WTC11 (cell line): ENCODE results near the gene FETUB. TPM values are rescaled to one million over a fixed set of nuclear protein-coding genes. Genes with fewer than 3 reads are reported as not detected.

Experiments used
- ATAC-seq: fragments of 200-7000 bp; cut with Tn5 transposase; 2 replicates; pipeline ENCODE4 v1.10.0; 2021; ENCODE audit warnings: mild to moderate bottlenecking, moderate library complexity
- CTCF ChIA-PET: fragments of 300-600 bp; sonication (Branson Sonifier 250); formaldehyde crosslinking; loops from one replicate; lab custom pipeline; 2021; ENCODE audit warnings: antibody characterized with exemption; lab: Charles Lee
- POLR2A ChIA-PET: fragments of 350-600 bp; sonication (Branson Sonifier 250); formaldehyde crosslinking; loops from one replicate; lab custom pipeline; 2021; ENCODE audit warnings: antibody characterized with exemption; lab: Charles Lee
- DNase-seq: peaks from one replicate; pipeline ENCODE4 v3.0.0; 2021; ENCODE audit warnings: low spot score
- H3K27ac Mint-ChIP-seq: 2 replicates; pipeline ENCODE4 v1.8.0; 2021; ENCODE audit warnings: mixed read lengths
- H3K27me3 Mint-ChIP-seq: 2 replicates; pipeline ENCODE4 v1.8.0; 2021; ENCODE audit warnings: low read depth, mild to moderate bottlenecking, moderate library complexity, mixed read lengths
- H3K36me3 Mint-ChIP-seq: 2 replicates; pipeline ENCODE4 v1.8.0; 2021; ENCODE audit warnings: mixed read lengths
- H3K4me1 Mint-ChIP-seq: 2 replicates; pipeline ENCODE4 v1.8.0; 2022; ENCODE audit warnings: mixed read lengths
- H3K4me3 Mint-ChIP-seq: 2 replicates; pipeline ENCODE4 v1.8.0; 2021; ENCODE audit warnings: mild to moderate bottlenecking, moderate library complexity, mixed read lengths
- H3K9me3 Mint-ChIP-seq: 2 replicates; pipeline ENCODE4 v1.8.0; 2021; ENCODE audit warnings: mixed read lengths
- ATF2 ChIP-seq: sonication (generic); formaldehyde crosslinking; IDR thresholded peaks from 2 replicates; pipeline ENCODE4 v1.8.1; 2022; ENCODE audit warnings: low read depth, missing genetic modification reagents, borderline replicate concordance
- CDX4 ChIP-seq: fragments of 250-450 bp; sonication (Bioruptor Pico); IDR thresholded peaks from 2 replicates; pipeline ENCODE4 v1.9.0; 2021; ENCODE audit warnings: moderate library complexity, mild to moderate bottlenecking, inconsistent platforms, borderline replicate concordance
- E2F1 ChIP-seq: sonication (generic); formaldehyde crosslinking; IDR thresholded peaks from 2 replicates; pipeline ENCODE4 v1.8.0; 2022; ENCODE audit warnings: mild to moderate bottlenecking, missing genetic modification reagents
- GRHL2 ChIP-seq: fragments of 250-450 bp; sonication (Bioruptor Pico); IDR thresholded peaks from 2 replicates; pipeline ENCODE4 v1.8.0; 2022; ENCODE audit warnings: mild to moderate bottlenecking, moderate library complexity; ENCODE audit not compliant: insufficient replicate concordance, severe bottlenecking
- HMGA2 ChIP-seq: fragments of 250-450 bp; sonication (Bioruptor Pico); IDR thresholded peaks from 2 replicates; pipeline ENCODE4 v1.4.0; 2021; ENCODE audit warnings: mild to moderate bottlenecking, moderate library complexity
- SP1 ChIP-seq: sonication (generic); formaldehyde crosslinking; conservative IDR thresholded peaks from 2 replicates; pipeline ENCODE4 v1.8.1; 2022; ENCODE audit warnings: missing genetic modification reagents
- ZNF263 ChIP-seq: sonication (generic); formaldehyde crosslinking; IDR thresholded peaks from 2 replicates; pipeline ENCODE4 v1.8.1; 2022; ENCODE audit warnings: low read depth, mild to moderate bottlenecking, moderate library complexity, missing genetic modification reagents
- ZNF416 ChIP-seq: fragments of 250-450 bp; sonication (Bioruptor Pico); IDR thresholded peaks from 2 replicates; pipeline ENCODE4 v1.9.0; 2021; ENCODE audit warnings: mild to moderate bottlenecking, inconsistent platforms
- ZNF512 ChIP-seq: sonication (generic); formaldehyde crosslinking; IDR thresholded peaks from 2 replicates; pipeline ENCODE4 v1.8.1; 2022; ENCODE audit warnings: missing genetic modification reagents, borderline replicate concordance
- total RNA-seq: library from RNA; stranded (reverse); gene quantifications from 3 replicates; pipeline ENCODE4 v1.2.3, GENCODE V29; 2021
- TF ChIP-seq, protein P1 (sequence below): fragments of 250-450 bp; sonication (Bioruptor Pico); IDR thresholded peaks from 2 replicates; pipeline ENCODE4 v2.1.2; 2022; ENCODE audit warnings: mild to moderate bottlenecking, moderate library complexity
- TF ChIP-seq, protein P2 (sequence below): sonication (generic); formaldehyde crosslinking; IDR thresholded peaks from 2 replicates; pipeline ENCODE4 v1.8.0; 2022; ENCODE audit warnings: missing genetic modification reagents

Gene FETUB
- total RNA-seq, 1 experiment from 2014 or later = not detected

- TF ChIP-seq E2F1 (CRISPR knock-in tag) = no peak
These were observed 11.5 kb downstream of the FETUB start (continued) for GRCh38 chr3:186651678-186652215.

DNA sequence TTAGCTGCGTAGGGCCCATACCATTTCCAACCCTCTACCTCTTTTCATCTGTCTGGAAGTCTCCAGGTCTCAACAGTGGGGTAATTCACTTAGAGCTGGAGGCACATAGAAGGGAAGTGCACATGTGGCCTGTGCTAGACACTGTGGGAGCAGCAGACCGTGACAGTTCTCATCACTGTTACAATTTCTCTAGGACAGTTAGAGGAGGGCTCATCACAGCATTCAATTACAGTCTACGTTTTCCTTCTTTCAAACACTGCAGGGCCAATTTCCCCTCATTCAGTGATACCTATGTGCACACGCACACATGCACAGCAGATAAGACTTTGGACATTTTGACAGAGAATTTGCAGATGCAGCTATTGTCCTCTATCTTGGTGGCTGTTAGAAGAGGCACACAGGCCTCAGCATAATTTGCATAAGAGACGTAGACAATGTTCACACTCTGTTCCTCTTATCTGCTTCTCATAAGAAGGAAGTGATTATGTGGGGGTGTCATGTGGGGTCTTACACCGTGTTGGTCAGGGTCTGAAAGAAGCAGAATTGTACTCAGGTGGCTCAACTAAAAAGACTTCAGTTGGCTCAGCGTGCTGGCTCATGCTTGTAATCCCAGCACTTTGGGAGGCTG, 13.0 kb downstream of the FETUB start:
- CTCF ChIA-PET = interaction anchor here (0.9 to 1.8 kb wide), 5 partner anchors 11 to 99 kb away, joined by 3 to 7 read pairs (median 5); no protein-coding TSS in a partner anchor
- no peak for TF ChIP-seq ZNF512 (CRISPR knock-in tag)
- no peak for TF ChIP-seq CDX4 (CRISPR knock-in tag)
- TF ChIP-seq ZNF416 (CRISPR knock-in tag) = no peak
- TF ChIP-seq HMGA2 = no peak
- TF ChIP-seq ZNF263 = no peak
- TF ChIP-seq GRHL2 = no peak
- TF ChIP-seq, protein P1, sequence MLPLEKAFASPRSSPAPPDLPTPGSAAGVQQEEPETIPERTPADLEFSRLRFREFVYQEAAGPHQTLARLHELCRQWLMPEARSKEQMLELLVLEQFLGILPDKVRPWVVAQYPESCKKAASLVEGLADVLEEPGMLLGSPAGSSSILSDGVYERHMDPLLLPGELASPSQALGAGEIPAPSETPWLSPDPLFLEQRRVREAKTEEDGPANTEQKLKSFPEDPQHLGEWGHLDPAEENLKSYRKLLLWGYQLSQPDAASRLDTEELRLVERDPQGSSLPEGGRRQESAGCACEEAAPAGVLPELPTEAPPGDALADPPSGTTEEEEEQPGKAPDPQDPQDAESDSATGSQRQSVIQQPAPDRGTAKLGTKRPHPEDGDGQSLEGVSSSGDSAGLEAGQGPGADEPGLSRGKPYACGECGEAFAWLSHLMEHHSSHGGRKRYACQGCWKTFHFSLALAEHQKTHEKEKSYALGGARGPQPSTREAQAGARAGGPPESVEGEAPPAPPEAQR (CRISPR knock-in tag) = no peak

GRCh38 chr3:186653984-186654383, 13.8 kb downstream of the FETUB start:
- CTCF ChIA-PET = interaction anchor here (0.9 to 1.8 kb wide), 7 partner anchors 11 to 98 kb away, joined by 3 to 7 read pairs (median 5); no protein-coding TSS in a partner anchor
- H3K27me3 Mint-ChIP-seq = peaks cover 11% of the 10 kb centered on the region; the same call in 1 of the 2 replicates

More for the DNA sequence above, 13.0 kb downstream of the FETUB start:
- DNase-seq (no peak), ATAC-seq (no peak)
- H3K36me3 Mint-ChIP-seq = peaks cover 21% of the 10 kb centered on the region
- peaks cover 27% of the 10 kb centered on the region for H3K9me3 Mint-ChIP-seq
- H3K4me1 Mint-ChIP-seq = peaks cover 22% of the 10 kb centered on the region
- H3K27ac Mint-ChIP-seq = no peak overlapping the region
- no peak overlapping the region for H3K4me3 Mint-ChIP-seq
- peaks cover 9% of the 10 kb centered on the region; the same call in 1 of the 2 replicates for H3K27me3 Mint-ChIP-seq
- POLR2A ChIA-PET = no interaction called here

More at GRCh38 chr3:186653984-186654383, 13.8 kb downstream of the FETUB start:
- DNase-seq = peak; percentile 72
- Mint-ChIP-seq H3K4me1 (peaks cover 22% of the 10 kb centered on the region), H3K4me3 (no peak overlapping the region), H3K9me3 (peaks cover 35% of the 10 kb centered on the region), H3K27ac (no peak overlapping the region), H3K36me3 (peaks cover 29% of the 10 kb centered on the region)
- TF ChIP-seq, protein P2, sequence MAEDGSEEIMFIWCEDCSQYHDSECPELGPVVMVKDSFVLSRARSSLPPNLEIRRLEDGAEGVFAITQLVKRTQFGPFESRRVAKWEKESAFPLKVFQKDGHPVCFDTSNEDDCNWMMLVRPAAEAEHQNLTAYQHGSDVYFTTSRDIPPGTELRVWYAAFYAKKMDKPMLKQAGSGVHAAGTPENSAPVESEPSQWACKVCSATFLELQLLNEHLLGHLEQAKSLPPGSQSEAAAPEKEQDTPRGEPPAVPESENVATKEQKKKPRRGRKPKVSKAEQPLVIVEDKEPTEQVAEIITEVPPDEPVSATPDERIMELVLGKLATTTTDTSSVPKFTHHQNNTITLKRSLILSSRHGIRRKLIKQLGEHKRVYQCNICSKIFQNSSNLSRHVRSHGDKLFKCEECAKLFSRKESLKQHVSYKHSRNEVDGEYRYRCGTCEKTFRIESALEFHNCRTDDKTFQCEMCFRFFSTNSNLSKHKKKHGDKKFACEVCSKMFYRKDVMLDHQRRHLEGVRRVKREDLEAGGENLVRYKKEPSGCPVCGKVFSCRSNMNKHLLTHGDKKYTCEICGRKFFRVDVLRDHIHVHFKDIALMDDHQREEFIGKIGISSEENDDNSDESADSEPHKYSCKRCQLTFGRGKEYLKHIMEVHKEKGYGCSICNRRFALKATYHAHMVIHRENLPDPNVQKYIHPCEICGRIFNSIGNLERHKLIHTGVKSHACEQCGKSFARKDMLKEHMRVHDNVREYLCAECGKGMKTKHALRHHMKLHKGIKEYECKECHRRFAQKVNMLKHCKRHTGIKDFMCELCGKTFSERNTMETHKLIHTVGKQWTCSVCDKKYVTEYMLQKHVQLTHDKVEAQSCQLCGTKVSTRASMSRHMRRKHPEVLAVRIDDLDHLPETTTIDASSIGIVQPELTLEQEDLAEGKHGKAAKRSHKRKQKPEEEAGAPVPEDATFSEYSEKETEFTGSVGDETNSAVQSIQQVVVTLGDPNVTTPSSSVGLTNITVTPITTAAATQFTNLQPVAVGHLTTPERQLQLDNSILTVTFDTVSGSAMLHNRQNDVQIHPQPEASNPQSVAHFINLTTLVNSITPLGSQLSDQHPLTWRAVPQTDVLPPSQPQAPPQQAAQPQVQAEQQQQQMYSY (CRISPR knock-in tag) = peak; percentile 86
- no peak for TF ChIP-seq ZNF416 (CRISPR knock-in tag)
- TF ChIP-seq SP1 (CRISPR knock-in tag) = peak; percentile 31; the same call in 1 of the 2 replicates
- no peak for TF ChIP-seq ATF2 (CRISPR knock-in tag)
- POLR2A ChIA-PET = interaction anchor here (1.4 kb wide), 1 partner anchor 129 kb away, joined by 3 read pairs; the partner anchor contains the start of gene EIF4A2
- peak; percentile 99 for ATAC-seq
